HG03064 (cell line): ENCODE data around the gene LEKR1.
"Not testable (repeated sequence)": the region's sequence is repeated elsewhere in the genome, so short reads cannot be mapped to it uniquely, and the experiment has no call there.

Experiments
- ATAC-seq: cut with Tn5 transposase; IDR thresholded peaks from one replicate; pipeline ENCODE4 v1.9.1; 2021; ENCODE audit warnings: low read depth; ENCODE audit not compliant: unreplicated experiment

The LEKR1 gene

GRCh38 chr3:156897851-156898250 lies 71.7 kb downstream of the LEKR1 start:
- ATAC-seq = not testable (repeated sequence)

- ATAC-seq = no peak
Measured at GRCh38 chr3:156898296-156898880, 72.2 kb downstream of the LEKR1 start.

- ATAC-seq = no peak
Measured at GRCh38 chr3:156899951-156900350, 73.8 kb downstream of the LEKR1 start.

- ATAC-seq = no peak
Measured at GRCh38 chr3:156902916-156903315, 76.8 kb downstream of the LEKR1 start.

GRCh38 chr3:156906275-156906674 lies 80.1 kb downstream of the LEKR1 start:
- ATAC-seq = no peak

- ATAC-seq = no peak
Measured at GRCh38 chr3:156908398-156908797, 82.2 kb downstream of the LEKR1 start.

GRCh38 chr3:156910022-156910421 lies 83.9 kb downstream of the LEKR1 start:
- ATAC-seq = no peak

- not testable (repeated sequence) for ATAC-seq
Measured at GRCh38 chr3:156910831-156911230, 84.7 kb downstream of the LEKR1 start.

- ATAC-seq = not testable (repeated sequence)
Measured at GRCh38 chr3:156914300-156914699, 88.1 kb downstream of the LEKR1 start.

GRCh38 chr3:156915372-156915771 lies 89.2 kb downstream of the LEKR1 start:
- no peak for ATAC-seq

- no peak for ATAC-seq
Measured at GRCh38 chr3:156918746-156919145, 92.6 kb downstream of the LEKR1 start.

- no peak for ATAC-seq
Measured at GRCh38 chr3:156919818-156920217, 93.7 kb downstream of the LEKR1 start.

- ATAC-seq = no peak
Measured at GRCh38 chr3:156920399-156920798, 94.2 kb downstream of the LEKR1 start.

- no peak for ATAC-seq
Measured at GRCh38 chr3:156923349-156923748, 97.2 kb downstream of the LEKR1 start.

GRCh38 chr3:156938724-156939123 lies 112.6 kb downstream of the LEKR1 start:
- ATAC-seq = no peak

GRCh38 chr3:156939315-156939714 lies 113.2 kb downstream of the LEKR1 start:
- no peak for ATAC-seq

- no peak for ATAC-seq
Measured at GRCh38 chr3:156941311-156941710, 115.2 kb downstream of the LEKR1 start.

GRCh38 chr3:156948402-156949210 lies 122.5 kb downstream of the LEKR1 start:
- ATAC-seq = no peak

- no peak for ATAC-seq
Measured at GRCh38 chr3:156952011-156952410, 125.9 kb downstream of the LEKR1 start.

GRCh38 chr3:156957715-156958114 lies 131.6 kb downstream of the LEKR1 start:
- peak; percentile 98 for ATAC-seq

GRCh38 chr3:156963096-156963495 lies 136.9 kb downstream of the LEKR1 start:
- ATAC-seq = no peak

GRCh38 chr3:156964577-156964976 lies 138.4 kb downstream of the LEKR1 start:
- no peak for ATAC-seq
